H1 (cell line): ENCODE measurements around the gene LOXHD1. TPM values are rescaled to one million over a fixed set of nuclear protein-coding genes. Genes with fewer than 3 reads are reported as not detected.

Experiments used
- CTCF ChIA-PET: fragments of 300-600 bp; sonication (Branson Sonifier 250); formaldehyde crosslinking; loops from one replicate; lab custom pipeline; 2021; ENCODE audit not compliant: partially characterized antibody; lab: Charles Lee
- POLR2A ChIA-PET: fragments of 300-600 bp; sonication (Branson Sonifier 250); formaldehyde crosslinking; loops from one replicate; lab custom pipeline; 2021; ENCODE audit warnings: inconsistent platforms; ENCODE audit not compliant: partially characterized antibody; lab: Charles Lee
- DNase-seq, 2 experiments: peaks; one replicate each; pipeline versions ENCODE4 v3.0.0 to v3.0.0-alpha.2; 2010 to 2022; ENCODE audit warnings: low spot score in 2 of 2, low read depth in 1 of 2, mixed read lengths in 1 of 2
- FAIRE-seq: peaks from 2 replicates; lab custom pipeline; 2011; peaks lifted over from hg19 to GRCh38; lab: Jason Lieb, UNC
- H2AFZ ChIP-seq: 2 replicates; pipeline ENCODE4 v1.8.1; 2012; ENCODE audit warnings: low read length, inconsistent platforms
- H2AK5ac ChIP-seq: 2 replicates; pipeline ENCODE4 v1.6.1; 2013; ENCODE audit warnings: low read depth, low read length
- H2BK120ac ChIP-seq: replicated peaks from 2 replicates; pipeline ENCODE3; 2013; ENCODE audit warnings: low read depth, low read length, inconsistent platforms
- H2BK12ac ChIP-seq: 2 replicates; pipeline ENCODE4 v1.6.1; 2013; ENCODE audit warnings: low read depth, low read length
- H2BK15ac ChIP-seq: 2 replicates; pipeline ENCODE4 v1.6.1; 2013; ENCODE audit warnings: low read length
- H2BK20ac ChIP-seq: 2 replicates; pipeline ENCODE4 v1.6.1; 2013; ENCODE audit warnings: low read length
- H2BK5ac ChIP-seq: 2 replicates; pipeline ENCODE4 v1.6.1; 2013; ENCODE audit warnings: low read depth, low read length
- H3K14ac ChIP-seq: 2 replicates; pipeline ENCODE4 v1.6.1; 2013; ENCODE audit warnings: inconsistent platforms; ENCODE audit not compliant: insufficient read length
- H3K18ac ChIP-seq: 2 replicates; pipeline ENCODE4 v1.6.1; 2013; ENCODE audit warnings: low read length; ENCODE audit errors: extremely low read depth
- H3K23ac ChIP-seq: 2 replicates; pipeline ENCODE4 v1.6.1; 2013; ENCODE audit warnings: inconsistent platforms; ENCODE audit not compliant: insufficient read length
- H3K23me2 ChIP-seq: 2 replicates; pipeline ENCODE4 v1.6.1; 2013; ENCODE audit warnings: low read depth, low read length
- H3K27ac ChIP-seq: 2 replicates; pipeline ENCODE4 v1.6.1; 2011; ENCODE audit warnings: low read depth, low read length, inconsistent platforms
- H3K27me3 ChIP-seq, 4 experiments: replicated peaks in 1 of 4; 1 replicate in 1 of 4; 2 replicates in 3 of 4; pipeline versions ENCODE4 v1.6.1 to v1.8.1; 2011 to 2013; ENCODE audit warnings: low read length in 3 of 4, mild to moderate bottlenecking in 3 of 4, inconsistent platforms in 2 of 4, mixed read lengths in 2 of 4, moderate library complexity in 1 of 4; ENCODE audit not compliant: control insufficient read depth in 3 of 4, insufficient read depth in 3 of 4; ENCODE audit errors: extremely low read depth in 1 of 4
- H3K36me3 ChIP-seq, 4 experiments: 2 replicates each; pipeline versions ENCODE4 v1.6.1 to v1.8.1; 2011 to 2013; ENCODE audit warnings: mild to moderate bottlenecking in 4 of 4, low read length in 3 of 4, moderate library complexity in 2 of 4, control low read depth in 1 of 4, inconsistent platforms in 1 of 4; ENCODE audit not compliant: insufficient read depth in 4 of 4, control insufficient read depth in 2 of 4
- H3K4ac ChIP-seq: replicated peaks from 2 replicates; pipeline ENCODE3; 2013; ENCODE audit warnings: low read length, low read depth, mixed read lengths, inconsistent platforms; ENCODE audit not compliant: insufficient read length
- H3K4me1 ChIP-seq, 4 experiments: replicated peaks in 1 of 4; 1 replicate in 1 of 4; 2 replicates in 3 of 4; pipeline versions ENCODE4 v1.6.1 to v1.8.1; 2011 to 2013; ENCODE audit warnings: low read length in 3 of 4, inconsistent platforms in 2 of 4, mixed read lengths in 1 of 4; ENCODE audit not compliant: insufficient read depth in 4 of 4, control insufficient read depth in 3 of 4
- H3K4me2 ChIP-seq, 2 experiments: 2 replicates each; pipeline versions ENCODE4 v1.6.1 to v1.8.1; 2011 to 2013; ENCODE audit warnings: low read depth in 2 of 2, low read length in 2 of 2, control low read depth in 1 of 2, inconsistent platforms in 1 of 2, mild to moderate bottlenecking in 1 of 2; ENCODE audit not compliant: insufficient read depth in 1 of 2
- H3K4me3 ChIP-seq, 4 experiments: fragments of 200-600, 300-600 bp in 1 of 4; sonication (generic), shearing (Covaris generic), sonication (Bioruptor Twin) in 1 of 4; 2 replicates each; pipeline versions ENCODE4 v1.5.1 to v1.8.1; 2011 to 2016; ENCODE audit warnings: low read length in 4 of 4, low read depth in 3 of 4, control low read depth in 2 of 4, inconsistent platforms in 2 of 4, mild to moderate bottlenecking in 2 of 4, mixed read lengths in 1 of 4, moderate library complexity in 1 of 4; ENCODE audit not compliant: insufficient read depth in 2 of 4; ENCODE audit errors: extremely low read depth in 1 of 4
- H3K56ac ChIP-seq: replicated peaks from 2 replicates; pipeline ENCODE3; 2013; ENCODE audit warnings: low read depth, mild to moderate bottlenecking, mixed read lengths, low read length, inconsistent platforms; ENCODE audit not compliant: insufficient read length
- H3K79me1 ChIP-seq: 2 replicates; pipeline ENCODE4 v1.6.1; 2013; ENCODE audit warnings: low read depth, low read length, control low read depth
- H3K79me2 ChIP-seq, 2 experiments: 2 replicates each; pipeline versions ENCODE4 v1.6.1 to v1.8.1; 2012 to 2013; ENCODE audit warnings: low read length in 2 of 2, mild to moderate bottlenecking in 2 of 2, inconsistent platforms in 1 of 2; ENCODE audit not compliant: insufficient read depth in 2 of 2, control insufficient read depth in 1 of 2
- H3K9ac ChIP-seq, 4 experiments: replicated peaks in 1 of 4; 1 replicate in 1 of 4; 2 replicates in 3 of 4; pipeline versions ENCODE4 v1.6.1 to v1.8.1; 2011 to 2013; ENCODE audit warnings: low read depth in 3 of 4, low read length in 3 of 4, control low read depth in 2 of 4, mild to moderate bottlenecking in 2 of 4, moderate library complexity in 2 of 4, inconsistent platforms in 1 of 4; ENCODE audit errors: extremely low read depth in 1 of 4
- H3K9me3 ChIP-seq, 2 experiments: 2 replicates each; pipeline versions ENCODE4 v1.6.1 to v1.8.1; 2012 to 2013; ENCODE audit warnings: mild to moderate bottlenecking in 2 of 2, moderate library complexity in 2 of 2, control low read depth in 1 of 2, inconsistent platforms in 1 of 2, low read depth in 1 of 2, low read length in 1 of 2, mixed read lengths in 1 of 2; ENCODE audit not compliant: insufficient read depth in 2 of 2
- H4K20me1 ChIP-seq, 2 experiments: replicated peaks in 1 of 2; 2 replicates each; pipeline versions ENCODE3 to v1.8.1; 2011 to 2013; ENCODE audit warnings: inconsistent platforms in 2 of 2, low read length in 2 of 2, mild to moderate bottlenecking in 1 of 2; ENCODE audit not compliant: insufficient read depth in 2 of 2, control insufficient read depth in 1 of 2
- H4K5ac ChIP-seq: 2 replicates; pipeline ENCODE4 v1.6.1; 2013; ENCODE audit warnings: low read length, low read depth, mixed read lengths, inconsistent platforms; ENCODE audit not compliant: insufficient read length
- H4K8ac ChIP-seq: 2 replicates; pipeline ENCODE4 v1.8.0; 2013; ENCODE audit warnings: mild to moderate bottlenecking, moderate library complexity, low read length, inconsistent platforms; ENCODE audit not compliant: insufficient read depth; ENCODE audit errors: extremely low read depth
- H4K91ac ChIP-seq: replicated peaks from 2 replicates; pipeline ENCODE3; 2013; ENCODE audit warnings: low read length, mixed read lengths, inconsistent platforms; ENCODE audit not compliant: insufficient read length
- ATF3 ChIP-seq: IDR thresholded peaks from 2 replicates; pipeline ENCODE4 v1.6.1; 2011; ENCODE audit warnings: low read depth, mild to moderate bottlenecking, low read length; ENCODE audit not compliant: insufficient read depth
- CEBPB ChIP-seq: IDR thresholded peaks from 2 replicates; pipeline ENCODE4 v1.6.1; 2012; ENCODE audit warnings: low read depth, low read length
- MAX ChIP-seq: IDR thresholded peaks from 2 replicates; pipeline ENCODE4 v1.6.1; 2012; ENCODE audit warnings: inconsistent platforms
- PHF8 ChIP-seq: fragments of 200-600 bp; sonication (generic); conservative IDR thresholded peaks from 2 replicates; pipeline ENCODE4 v1.7.1; 2012; ENCODE audit warnings: low read depth, mild to moderate bottlenecking, inconsistent platforms, low read length, moderate library complexity
- RAD21 ChIP-seq, 2 experiments: IDR thresholded peaks in 1 of 2; conservative IDR thresholded peaks in 1 of 2; 2 replicates each; pipeline ENCODE4 v1.6.1; 2011; ENCODE audit warnings: low read depth in 2 of 2, low read length in 2 of 2, improper control_type of control experiment in 1 of 2, inconsistent platforms in 1 of 2, mild to moderate bottlenecking in 1 of 2, moderate library complexity in 1 of 2
- SIN3A ChIP-seq, 2 experiments: IDR thresholded peaks in 1 of 2; conservative IDR thresholded peaks in 1 of 2; 2 replicates each; pipeline ENCODE4 v1.6.1; 2011 to 2012; ENCODE audit warnings: low read length in 2 of 2, improper control_type of control experiment in 1 of 2, low read depth in 1 of 2, mild to moderate bottlenecking in 1 of 2
- SP2 ChIP-seq: IDR thresholded peaks from 2 replicates; pipeline ENCODE4 v1.6.1; 2012; ENCODE audit warnings: mild to moderate bottlenecking, low read length, inconsistent platforms
- TAF1 ChIP-seq: IDR thresholded peaks from 2 replicates; pipeline ENCODE4 v1.6.1; 2011; ENCODE audit warnings: mild to moderate bottlenecking, low read depth, low read length
- TBP ChIP-seq: IDR thresholded peaks from 2 replicates; pipeline ENCODE4 v1.6.1; 2011; ENCODE audit warnings: low read depth, low read length, improper control_type of control experiment
- WGBS, 2 experiments: shearing (Covaris generic) in 1 of 2; methylation state at CpG; one replicate each; pipeline versions ENCODE4 v1.1.6 to v1.1.7; 2013 to 2015; ENCODE audit warnings: low lambda C conversion rate in 2 of 2, mixed read lengths in 2 of 2, inconsistent platforms in 1 of 2, low coverage in 1 of 2, missing lambda C conversion rate in 1 of 2; ENCODE audit not compliant: insufficient replicate concordance in 2 of 2, insufficient coverage in 1 of 2, insufficient read length in 1 of 2; ENCODE audit errors: extremely low coverage in 1 of 2, missing lambda C conversion rate in 1 of 2; 5-methylcytosine and 5-hydroxymethylcytosine counted together
- polyA plus RNA-seq, 7 experiments: library from polyadenylated mRNA; depleted of rRNA in 3 of 7; stranded (reverse) in 5 of 7; unstranded in 2 of 7; fragments of >200 nt in 5 of 7; fragments of 200-250 nt in 2 of 7; gene quantifications; 1 replicate in 5 of 7; 2 replicates in 1 of 7; 4 replicates in 1 of 7; pipeline versions ENCODE4 v1.2.1 to v1.2.3, GENCODE V29; 2011 to 2013; ENCODE audit warnings: missing spikeins in 2 of 7, mixed read lengths in 2 of 7
- total RNA-seq: library from RNA; stranded (reverse); fragmentation: NEBNext Ultra II Directional; extraction: Animal tissue kit (Norgen Biotek cat#: 25700); gene quantifications from 2 replicates; pipeline ENCODE4 v1.2.1, GENCODE V29; 2021

Gene LOXHD1
- total and polyA plus RNA-seq, 2 of the 8 experiments (the other 6 are each of a cell fraction or from before 2014, with no cell fraction given), result 0.02 TPM; not detected in 1

GRCh38 chr18:46433121-46433826, 223.7 kb downstream of the LOXHD1 start:
- peak overlapping the region; percentile 95 for H3K18ac ChIP-seq
- H2BK20ac ChIP-seq, result no peak overlapping the region
- H3K9ac ChIP-seq, result peak overlapping the region in 3 of 4 experiments; percentile 25 to 38 (median 26); a peak in 5 of 7 replicates
- H3K23ac ChIP-seq, result no peak overlapping the region
- POLR2A ChIA-PET, result interaction anchor here (0.5 to 2.5 kb wide), 11 partner anchors 8 to 260 kb away, joined by 3 to 8 read pairs (median 3); no protein-coding TSS in a partner anchor
- H4K91ac ChIP-seq, result peak overlapping the region; percentile 89
- H3K4me1 ChIP-seq, result peaks cover 0 to 17% (median 9%) of the 10 kb centered on the region in 4 experiments; a peak in 6 of 7 replicates
- peaks cover 2% of the 10 kb centered on the region; the same call in 1 of the 2 replicates for H3K23me2 ChIP-seq
- H3K79me1 ChIP-seq, result no peaks in the 10 kb centered on the region
- FAIRE-seq (peak; percentile 7), DNase-seq (peak; percentile 46 to 94)
- peak overlapping the region; percentile 59 to 73 for H3K4me2 ChIP-seq
- no peak overlapping the region for H3K14ac ChIP-seq
- no peak overlapping the region for H3K56ac ChIP-seq
- no peak overlapping the region for H3K27ac ChIP-seq
- no peaks in the 10 kb centered on the region for H3K9me3 ChIP-seq
- H3K4me3 ChIP-seq, result peak overlapping the region in 3 of 4 experiments; percentile 17 to 49 (median 49); a peak in 5 of 8 replicates
- H3K4ac ChIP-seq, result peak overlapping the region; percentile 84
- CTCF ChIA-PET, result interaction anchor here (0.8 to 4.3 kb wide), 14 partner anchors 11 to 224 kb away, joined by 3 to 33 read pairs (median 4); partner anchors contain the start of gene LOXHD1
- H2BK12ac ChIP-seq, result peak overlapping the region; percentile 97
- H3K79me2 ChIP-seq, result no peaks in the 10 kb centered on the region
- no peak overlapping the region for H2AK5ac ChIP-seq
- no peak overlapping the region; the same call in 1 of the 2 replicates for H2AFZ ChIP-seq
- H2BK15ac ChIP-seq, result peak overlapping the region; percentile 90; the same call in 1 of the 2 replicates
- H3K27me3 ChIP-seq, result no peaks in the 10 kb centered on the region
- 65% methylated on average over 26 of the region's 35 CpGs; no CpG with 5 or more reads in 1 of the 2 experiments for WGBS, 2 experiments
- no peak overlapping the region for H2BK120ac ChIP-seq
- no peaks in the 10 kb centered on the region for H3K36me3 ChIP-seq
- peak overlapping the region; percentile 81 for H4K5ac ChIP-seq
- H4K8ac ChIP-seq, result no peak overlapping the region
- no peaks in the 10 kb centered on the region for H4K20me1 ChIP-seq
- H2BK5ac ChIP-seq, result peak overlapping the region; percentile 80; the same call in 1 of the 2 replicates
- no peak for TF ChIP-seq SP2
- TF ChIP-seq MAX, result peak; percentile 61
- peak; percentile 27; the same call in 1 of the 2 replicates for TF ChIP-seq TAF1
- no peak for TF ChIP-seq SIN3A (conservative IDR thresholded peaks at IDR 0.05 in 1 of 2, IDR thresholded peaks at IDR 0.05 in 1 of 2; ENCODE audit: low read depth in 1 of 2, low read length in 2 of 2)
- peak; percentile 56; the same call in 1 of the 2 replicates for TF ChIP-seq TBP
- TF ChIP-seq PHF8, result 0 out of 2 replicates have a peak, but pooled peaks have one; percentile 20
- TF ChIP-seq RAD21 (IDR thresholded peaks at IDR 0.05 in 1 of 2, conservative IDR thresholded peaks at IDR 0.05 in 1 of 2; ENCODE audit: low read depth in 2 of 2, low read length in 2 of 2), result peak in 1 of 2 experiments; percentile 0; a peak in 1 of 4 replicates
- TF ChIP-seq ATF3, result 0 out of 2 replicates have a peak, but pooled peaks have one; percentile 20
- peak; percentile 58; the same call in 1 of the 2 replicates for TF ChIP-seq CEBPB
